Endodermal cell (in vitro differentiated cells): ENCODE measurements around the gene AP4B1. TPM values are rescaled to one million over a fixed set of nuclear protein-coding genes. Genes with fewer than 3 reads are reported as not detected.

Source experiments
- DNase-seq: peaks from one replicate; pipeline ENCODE4 v3.0.0-alpha.2; 2017
- H3K27ac ChIP-seq: 2 replicates; pipeline ENCODE4 v1.5.1; 2013; ENCODE audit warnings: mild to moderate bottlenecking, low read depth, low read length, moderate library complexity
- H3K27me3 ChIP-seq: 2 replicates; pipeline ENCODE4 v1.6.1; 2013; ENCODE audit warnings: mild to moderate bottlenecking, low read length, moderate library complexity; ENCODE audit not compliant: insufficient read depth, control insufficient read depth, poor library complexity, severe bottlenecking
- H3K36me3 ChIP-seq: 2 replicates; pipeline ENCODE4 v1.7.0; 2013; ENCODE audit warnings: mild to moderate bottlenecking, low read length, moderate library complexity; ENCODE audit not compliant: control insufficient read depth, insufficient read depth
- H3K4me1 ChIP-seq: one replicate; pipeline ENCODE4 v1.7.0; 2013; ENCODE audit warnings: low read length; ENCODE audit not compliant: control insufficient read depth, insufficient read depth
- H3K4me3 ChIP-seq: 2 replicates; pipeline ENCODE4 v1.5.1; 2013; ENCODE audit warnings: mild to moderate bottlenecking, low read length, moderate library complexity
- H3K9ac ChIP-seq: 2 replicates; pipeline ENCODE4 v1.6.1; 2013; ENCODE audit warnings: mild to moderate bottlenecking, low read length, moderate library complexity; ENCODE audit not compliant: poor library complexity, severe bottlenecking; ENCODE audit errors: extremely low read depth
- H3K9me3 ChIP-seq: 2 replicates; pipeline ENCODE4 v1.6.1; 2013; ENCODE audit warnings: mild to moderate bottlenecking, low read length, moderate library complexity; ENCODE audit not compliant: control insufficient read depth
- H3K27ac Mint-ChIP-seq: 2 replicates; pipeline ENCODE4 v1.8.0; 2020; ENCODE audit warnings: mixed read lengths
- H3K27me3 Mint-ChIP-seq: 2 replicates; pipeline ENCODE4 v1.8.0; 2021; ENCODE audit warnings: mild to moderate bottlenecking, mixed read lengths; ENCODE audit not compliant: insufficient read depth
- H3K36me3 Mint-ChIP-seq: 2 replicates; pipeline ENCODE4 v1.8.0; 2020; ENCODE audit warnings: low read depth, mixed read lengths
- H3K4me1 Mint-ChIP-seq: 2 replicates; pipeline ENCODE4 v1.8.0; 2020; ENCODE audit warnings: mixed read lengths
- H3K4me3 Mint-ChIP-seq: 2 replicates; pipeline ENCODE4 v1.8.0; 2020; ENCODE audit warnings: mild to moderate bottlenecking, moderate library complexity, mixed read lengths
- H3K9me3 Mint-ChIP-seq: 2 replicates; pipeline ENCODE4 v1.8.0; 2020; ENCODE audit warnings: mild to moderate bottlenecking, mixed read lengths
- CTCF ChIP-seq: fragments of 200-600 bp; sonication (generic); conservative IDR thresholded peaks from 2 replicates; pipeline ENCODE4 v1.5.0; 2021; ENCODE audit warnings: antibody characterized with exemption, mild to moderate bottlenecking
- WGBS, 2 experiments: methylation state at CpG; one replicate each; pipeline versions ENCODE4 v1.1.5 to v1.1.7; 2013; ENCODE audit warnings: missing lambda C conversion rate in 2 of 2, mixed read lengths in 1 of 2; ENCODE audit not compliant: insufficient coverage in 1 of 2, insufficient read length in 1 of 2; 5-methylcytosine and 5-hydroxymethylcytosine counted together
- total RNA-seq, 2 donors: library from RNA; stranded (reverse); fragmentation: NEBNext Ultra II Directional in 1 of 2; extraction: Animal tissue kit (Norgen Biotek cat#: 25700) in 1 of 2; gene quantifications; 2 replicates in 1 of 2; 3 replicates in 1 of 2; pipeline ENCODE4 v1.2.1, GENCODE V29; 2021

Gene AP4B1
- total RNA-seq, 2 donors from 2014 or later = 9.6 to 14.7 TPM

GRCh38 chr1:113901191-113901590, 3.4 kb downstream of the AP4B1 start:
- Histone ChIP-seq H3K4me1 (no peaks in the 10 kb centered on the region), H3K27me3 (no peaks in the 10 kb centered on the region), H3K27ac (no peak overlapping the region), H3K9me3 (no peaks in the 10 kb centered on the region), H3K4me3 (no peak overlapping the region), H3K36me3 (peaks cover 33% of the 10 kb centered on the region), H3K9ac (no peak overlapping the region)
- H3K9me3 Mint-ChIP-seq = no peaks in the 10 kb centered on the region
- H3K4me3 Mint-ChIP-seq = no peak overlapping the region
- 79 to 96% methylated on average over 3 of the region's 3 CpGs for WGBS, 2 experiments
- H3K27me3 Mint-ChIP-seq = no peaks in the 10 kb centered on the region
- DNase-seq = no peak
- H3K36me3 Mint-ChIP-seq = peaks cover 23% of the 10 kb centered on the region
- no peak for TF ChIP-seq CTCF
- H3K4me1 Mint-ChIP-seq = peaks cover 8% of the 10 kb centered on the region
- no peak overlapping the region for H3K27ac Mint-ChIP-seq

GRCh38 chr1:113899111-113899510, 5.5 kb downstream of the AP4B1 start:
- no peaks in the 10 kb centered on the region for H3K4me1 ChIP-seq
- Mint-ChIP-seq H3K27ac (no peak overlapping the region), H3K27me3 (no peaks in the 10 kb centered on the region), H3K4me1 (peaks cover 3% of the 10 kb centered on the region), H3K9me3 (no peaks in the 10 kb centered on the region), H3K36me3 (peaks cover 29% of the 10 kb centered on the region), H3K4me3 (no peak overlapping the region)
- TF ChIP-seq CTCF = no peak
- H3K9ac ChIP-seq = no peak overlapping the region
- no peaks in the 10 kb centered on the region for H3K27me3 ChIP-seq
- no peaks in the 10 kb centered on the region for H3K9me3 ChIP-seq
- H3K27ac ChIP-seq = no peak overlapping the region
- no peak for DNase-seq
- H3K36me3 ChIP-seq = peaks cover 33% of the 10 kb centered on the region
- no peak overlapping the region for H3K4me3 ChIP-seq

GRCh38 chr1:113898241-113898814, 6.3 kb downstream of the AP4B1 start:
- no peaks in the 10 kb centered on the region for H3K9me3 Mint-ChIP-seq
- DNase-seq = no peak
- peaks cover 33% of the 10 kb centered on the region for H3K36me3 ChIP-seq
- no peak overlapping the region for H3K4me3 Mint-ChIP-seq
- no peak overlapping the region for H3K4me3 ChIP-seq
- no peak overlapping the region for H3K27ac Mint-ChIP-seq
- no peaks in the 10 kb centered on the region for H3K27me3 Mint-ChIP-seq
- H3K9me3 ChIP-seq = no peaks in the 10 kb centered on the region
- no peaks in the 10 kb centered on the region for H3K4me1 ChIP-seq
- WGBS, 2 experiments = 81% methylated on average over 1 of the region's 1 CpG; no CpG with 5 or more reads in 1 of the 2 experiments
- H3K9ac ChIP-seq = no peak overlapping the region
- peaks cover 29% of the 10 kb centered on the region for H3K36me3 Mint-ChIP-seq
- no peaks in the 10 kb centered on the region for H3K27me3 ChIP-seq
- no peak overlapping the region for H3K27ac ChIP-seq
- no peaks in the 10 kb centered on the region for H3K4me1 Mint-ChIP-seq
- no peak for TF ChIP-seq CTCF
